MCF 10A (cell line): ENCODE results near the gene RNF175. TPM values are rescaled to one million over a fixed set of nuclear protein-coding genes. Genes with fewer than 3 reads are reported as not detected.

Source experiments
- BruUV-seq: library from RNA; stranded (reverse); fragments of 400-500 nt; replicated peaks from 2 replicates; lab custom pipeline; 2021; lab: Mats Ljungman, UMichigan
- CTCF ChIA-PET: fragments of 300-600 bp; sonication (Branson Sonifier 250); formaldehyde crosslinking; extraction: SDS; loops from one replicate; lab custom pipeline; 2021; ENCODE audit warnings: antibody characterized with exemption, inconsistent platforms; lab: Yijun Ruan, JAX
- POLR2A ChIA-PET: fragments of 300-600, 350-650 bp; sonication (Branson Sonifier 250); formaldehyde crosslinking; extraction: SDS; loops from one replicate; lab custom pipeline; 2020; ENCODE audit warnings: antibody characterized with exemption, inconsistent platforms; lab: Yijun Ruan, JAX
- DNase-seq: peaks from one replicate; pipeline ENCODE4 v3.0.0-alpha.2; 2018; ENCODE audit not compliant: unreplicated experiment
- H3K27ac Mint-ChIP-seq: one replicate; pipeline ENCODE4 v1.8.0; 2022; ENCODE audit warnings: mild to moderate bottlenecking, low read depth, mixed read lengths; ENCODE audit not compliant: unreplicated experiment
- H3K27me3 Mint-ChIP-seq: one replicate; pipeline ENCODE4 v1.8.0; 2022; ENCODE audit warnings: mixed read lengths; ENCODE audit not compliant: insufficient read depth, unreplicated experiment
- H3K36me3 Mint-ChIP-seq: one replicate; pipeline ENCODE4 v1.8.0; 2022; ENCODE audit warnings: mild to moderate bottlenecking, moderate library complexity, mixed read lengths; ENCODE audit not compliant: insufficient read depth, unreplicated experiment
- H3K4me1 Mint-ChIP-seq: one replicate; pipeline ENCODE4 v1.8.0; 2022; ENCODE audit warnings: mixed read lengths; ENCODE audit not compliant: insufficient read depth, unreplicated experiment
- H3K4me3 Mint-ChIP-seq: one replicate; pipeline ENCODE4 v1.8.0; 2022; ENCODE audit warnings: mild to moderate bottlenecking, moderate library complexity, mixed read lengths; ENCODE audit not compliant: unreplicated experiment
- H3K9me3 Mint-ChIP-seq: one replicate; pipeline ENCODE4 v1.8.0; 2022; ENCODE audit warnings: mixed read lengths; ENCODE audit not compliant: unreplicated experiment
- intact Hi-C: fragments of 100-400 bp; cut with micrococcal nuclease; formaldehyde crosslinking; loops from 2 replicates; pipeline ENCODE4 v1.14.1; 2022
- total RNA-seq: library from RNA; stranded (reverse); gene quantifications from 2 replicates; pipeline ENCODE4 v1.2.3, GENCODE V29; 2022
- TF ChIP-seq, protein P1 (sequence below): fragments of 200-600 bp; IDR thresholded peaks from one replicate; pipeline ENCODE4 v1.8.0; 2022; ENCODE audit warnings: antibody characterized with exemption, mild to moderate bottlenecking; ENCODE audit not compliant: unreplicated experiment

RNF175 gene
- total RNA-seq, 1 experiment from 2014 or later = 0.42 TPM

DNA sequence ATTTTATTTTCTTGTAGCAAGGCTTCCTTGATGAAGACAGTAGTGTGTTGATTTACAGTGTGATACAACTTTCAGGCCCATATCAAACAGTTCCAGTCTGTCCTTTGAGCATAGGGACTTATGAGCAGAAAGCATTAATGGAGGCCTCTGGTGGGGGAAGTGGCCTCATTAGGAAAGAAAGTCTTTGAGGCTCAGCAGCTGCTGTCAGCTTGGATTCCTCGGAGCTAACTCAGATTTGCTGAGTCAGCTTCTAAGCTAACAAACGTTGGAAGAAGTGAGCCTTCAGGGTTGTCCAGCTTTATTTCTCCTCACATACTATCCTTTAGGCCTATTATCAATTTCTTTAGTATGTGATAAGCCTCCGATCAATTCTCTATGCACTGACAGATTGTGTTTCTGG is 44.9 kb upstream of the RNF175 start:
- DNase-seq = no peak
- no peak overlapping the region for H3K4me3 Mint-ChIP-seq
- no peaks in the 10 kb centered on the region for H3K27me3 Mint-ChIP-seq
- BruUV-seq = no TSS peak
- no peaks in the 10 kb centered on the region for H3K9me3 Mint-ChIP-seq
- no peaks in the 10 kb centered on the region for H3K4me1 Mint-ChIP-seq
- TF ChIP-seq, protein P1, sequence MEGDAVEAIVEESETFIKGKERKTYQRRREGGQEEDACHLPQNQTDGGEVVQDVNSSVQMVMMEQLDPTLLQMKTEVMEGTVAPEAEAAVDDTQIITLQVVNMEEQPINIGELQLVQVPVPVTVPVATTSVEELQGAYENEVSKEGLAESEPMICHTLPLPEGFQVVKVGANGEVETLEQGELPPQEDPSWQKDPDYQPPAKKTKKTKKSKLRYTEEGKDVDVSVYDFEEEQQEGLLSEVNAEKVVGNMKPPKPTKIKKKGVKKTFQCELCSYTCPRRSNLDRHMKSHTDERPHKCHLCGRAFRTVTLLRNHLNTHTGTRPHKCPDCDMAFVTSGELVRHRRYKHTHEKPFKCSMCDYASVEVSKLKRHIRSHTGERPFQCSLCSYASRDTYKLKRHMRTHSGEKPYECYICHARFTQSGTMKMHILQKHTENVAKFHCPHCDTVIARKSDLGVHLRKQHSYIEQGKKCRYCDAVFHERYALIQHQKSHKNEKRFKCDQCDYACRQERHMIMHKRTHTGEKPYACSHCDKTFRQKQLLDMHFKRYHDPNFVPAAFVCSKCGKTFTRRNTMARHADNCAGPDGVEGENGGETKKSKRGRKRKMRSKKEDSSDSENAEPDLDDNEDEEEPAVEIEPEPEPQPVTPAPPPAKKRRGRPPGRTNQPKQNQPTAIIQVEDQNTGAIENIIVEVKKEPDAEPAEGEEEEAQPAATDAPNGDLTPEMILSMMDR = no peak
- H3K27ac Mint-ChIP-seq = no peak overlapping the region
- ChIA-PET CTCF (no interaction called here), POLR2A (no interaction called here)
- H3K36me3 Mint-ChIP-seq = no peaks in the 10 kb centered on the region
- intact Hi-C loops = no loop called here

DNA sequence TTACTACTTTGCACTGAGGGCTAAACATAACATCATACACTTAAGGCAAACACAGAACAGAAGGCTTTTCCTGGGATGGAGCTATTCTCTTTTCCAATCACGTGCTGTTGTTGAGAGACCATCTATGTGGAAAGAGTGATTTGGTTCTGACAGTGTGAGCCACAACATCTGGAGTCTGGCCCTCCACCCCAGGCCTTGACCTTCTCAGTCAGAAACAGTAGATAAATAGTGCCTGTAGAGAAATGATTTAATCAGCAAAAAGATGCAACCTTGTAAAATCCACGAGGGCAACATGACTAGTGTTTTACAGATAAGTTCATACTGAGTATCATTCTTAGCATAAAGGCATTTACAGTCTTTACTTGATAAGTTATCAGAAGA is 39.9 kb upstream of the RNF175 start:
- Mint-ChIP-seq H3K27me3 (no peaks in the 10 kb centered on the region), H3K4me3 (no peak overlapping the region), H3K36me3 (no peaks in the 10 kb centered on the region), H3K27ac (no peak overlapping the region), H3K4me1 (no peaks in the 10 kb centered on the region), H3K9me3 (no peaks in the 10 kb centered on the region)
- CTCF ChIA-PET = interaction anchor here (1.2 kb wide), 1 partner anchor 14 kb away, joined by 3 read pairs; no protein-coding TSS in a partner anchor
- no TSS peak for BruUV-seq
- POLR2A ChIA-PET = no interaction called here
- intact Hi-C loops = no loop called here
- DNase-seq = no peak
- TF ChIP-seq, protein P1 = no peak

DNA sequence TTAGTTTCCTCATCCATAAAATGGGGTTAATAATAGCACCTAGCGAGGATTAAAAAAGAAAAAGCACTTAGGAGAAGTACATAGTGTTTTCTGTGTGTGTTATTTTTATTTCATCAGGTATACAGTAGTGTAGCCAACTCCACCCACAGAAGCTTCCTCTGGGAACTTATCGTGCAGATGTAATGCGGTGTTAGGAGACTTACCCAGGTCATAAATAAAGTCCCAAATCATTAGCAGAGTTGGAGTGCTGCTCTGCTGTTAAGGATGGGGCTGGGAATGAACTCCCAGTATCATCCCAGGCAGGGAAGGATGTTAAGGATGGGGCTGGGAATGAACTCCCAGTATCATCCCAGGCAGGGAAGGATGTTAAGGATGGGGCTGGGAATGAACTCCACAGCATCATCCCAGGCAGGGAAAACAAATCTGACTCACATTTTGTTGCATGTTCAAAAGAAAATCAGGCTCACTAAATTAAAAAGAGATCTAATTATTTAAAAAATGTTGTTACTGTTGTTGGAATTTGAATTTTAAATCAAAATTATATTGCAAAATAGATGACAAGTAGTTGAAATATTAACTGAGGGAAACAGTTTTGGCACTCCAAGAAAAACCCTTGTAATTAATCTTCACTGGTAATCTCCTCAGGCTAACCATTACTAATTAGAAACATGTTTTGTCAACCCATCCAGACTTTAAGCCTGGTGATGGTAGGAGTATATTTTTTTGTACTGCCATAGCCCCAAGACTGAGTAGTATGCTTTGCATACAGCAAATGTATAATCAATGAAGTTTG is 39.3 kb upstream of the RNF175 start:
- ChIA-PET POLR2A (interaction anchor here (0.8 kb wide), 1 partner anchor 77 kb away, joined by 4 read pairs; no protein-coding TSS in a partner anchor), CTCF (no interaction called here)
- H3K4me3 Mint-ChIP-seq = no peak overlapping the region

DNA sequence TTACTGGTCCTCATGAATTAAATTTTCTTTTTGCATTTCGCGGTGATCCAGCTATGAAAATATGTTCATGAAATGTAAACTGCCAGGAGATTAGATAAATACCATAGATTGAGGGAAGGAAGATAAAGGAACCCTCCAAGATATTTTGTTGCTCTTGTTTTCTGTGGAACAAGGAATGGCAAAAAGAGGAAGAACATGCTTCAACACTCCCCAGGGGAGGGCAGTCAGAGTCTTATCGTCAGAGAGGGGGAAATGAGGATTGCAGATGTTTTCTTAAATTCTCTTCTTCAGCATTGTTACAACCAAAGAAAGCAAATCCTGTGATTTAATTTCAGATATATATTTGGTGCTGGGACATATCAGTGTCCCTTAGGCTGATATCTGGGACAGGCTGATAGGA is 38.6 kb upstream of the RNF175 start:
- Mint-ChIP-seq H3K9me3 (no peaks in the 10 kb centered on the region), H3K36me3 (no peaks in the 10 kb centered on the region), H3K27ac (no peak overlapping the region), H3K27me3 (no peaks in the 10 kb centered on the region), H3K4me1 (no peaks in the 10 kb centered on the region), H3K4me3 (no peak overlapping the region)
- POLR2A ChIA-PET = interaction anchor here (0.8 kb wide), 1 partner anchor 77 kb away, joined by 4 read pairs; no protein-coding TSS in a partner anchor
- TF ChIP-seq, protein P1 = no peak
- intact Hi-C loops = no loop called here
- BruUV-seq = no TSS peak
- CTCF ChIA-PET = no interaction called here
- no peak for DNase-seq

More for the DNA sequence above, 39.3 kb upstream of the RNF175 start:
- Mint-ChIP-seq H3K27me3 (no peaks in the 10 kb centered on the region), H3K4me1 (no peaks in the 10 kb centered on the region), H3K9me3 (no peaks in the 10 kb centered on the region), H3K36me3 (no peaks in the 10 kb centered on the region), H3K27ac (no peak overlapping the region)
- no TSS peak for BruUV-seq
- DNase-seq = no peak
- TF ChIP-seq, protein P1 = no peak
- intact Hi-C loops = no loop called here
